ENCODE data around the gene STXBP6.

- TF ChIP-seq CTCF (IDR thresholded peaks at IDR 0.05), result no peak
- TF ChIP-seq POLR2AphosphoS5 (IDR thresholded peaks at IDR 0.05), result no peak
Observed at GRCh38 chr14:24887623-24888304, 162.2 kb downstream of the STXBP6 start.
